Heart right ventricle (tissue), 16 donors: ENCODE data around the gene RBBP8NL. TPM values are rescaled to one million over a fixed set of nuclear protein-coding genes. Genes with fewer than 3 reads are reported as not detected.
A peak's percentile ranks its signal among the peaks of the same experiment; 100 is the strongest.

Source experiments
- ATAC-seq, 8 donors: fragments of 200-7000 bp; cut with Tn5 transposase; one replicate each; pipeline ENCODE4 v1.9.1; 2020; ENCODE audit warnings: mild to moderate bottlenecking in 8 of 8, moderate library complexity in 8 of 8, moderate number of reproducible peaks in 1 of 8
- DNase-seq, 2 donors: peaks; one replicate each; pipeline ENCODE4 v3.0.0-alpha.2; 2020
- H3K27ac ChIP-seq, 10 donors: fragments of 200-600 bp; sonication (generic) in 2 of 10; one replicate each; pipeline versions ENCODE4 v1.5.0 to v1.8.0; 2020 to 2022; ENCODE audit warnings: mild to moderate bottlenecking in 3 of 10
- H3K27me3 ChIP-seq, 7 donors: fragments of 200-600 bp; one replicate each; pipeline ENCODE4 v1.8.0; 2021 to 2022; ENCODE audit warnings: mild to moderate bottlenecking in 2 of 7
- H3K36me3 ChIP-seq, 9 donors: fragments of 200-600 bp; sonication (generic) in 1 of 9; one replicate each; pipeline versions ENCODE4 v1.5.0 to v1.8.0; 2020 to 2022; ENCODE audit warnings: mild to moderate bottlenecking in 2 of 9
- H3K4me1 ChIP-seq, 9 donors: fragments of 200-600 bp; sonication (generic) in 1 of 9; one replicate each; pipeline versions ENCODE4 v1.5.0 to v1.8.0; 2020 to 2022; ENCODE audit warnings: mild to moderate bottlenecking in 4 of 9
- H3K4me3 ChIP-seq, 10 donors: fragments of 200-600 bp; sonication (generic) in 2 of 10; one replicate each; pipeline versions ENCODE4 v1.5.0 to v1.8.0; 2020 to 2022; ENCODE audit warnings: mild to moderate bottlenecking in 7 of 10, moderate library complexity in 2 of 10
- H3K9me3 ChIP-seq, 11 donors: fragments of 200-600 bp in 10 of 11; sonication (generic) in 2 of 11; one replicate each; pipeline versions ENCODE4 v1.5.0 to v1.8.0; 2013 to 2022; ENCODE audit warnings: mild to moderate bottlenecking in 2 of 11, control low read depth in 1 of 11, moderate library complexity in 1 of 11
- CTCF ChIP-seq, 9 donors: fragments of 200-600 bp; sonication (generic) in 2 of 9; IDR thresholded peaks; one replicate each; pipeline versions ENCODE4 v1.5.0 to v1.8.0; 2021 to 2022; ENCODE audit warnings: antibody characterized with exemption in 9 of 9, mild to moderate bottlenecking in 5 of 9, moderate library complexity in 1 of 9
- WGBS, 2 donors: extraction: QIAGEN DNeasy Blood & Tissue Kit; methylation state at CpG; one replicate each; pipeline ENCODE4 v1.1.7; 2013; ENCODE audit warnings: inconsistent platforms in 1 of 2; 5-methylcytosine and 5-hydroxymethylcytosine counted together
- intact Hi-C, 10 donors: fragments of 100-400 bp; cut with DNase I; formaldehyde crosslinking; loops; one replicate each; pipeline versions ENCODE4 v1.11.1 to v1.14.2; 2022
- polyA plus RNA-seq, 2 donors: library from polyadenylated mRNA; stranded (reverse); fragments of 200-250 nt; gene quantifications; one replicate each; pipeline ENCODE4 v1.2.3, GENCODE V29; 2013
- total RNA-seq, 10 donors: library from RNA; stranded (reverse); fragmentation: NEBNext Ultra II Directional in 3 of 10; extraction: Animal tissue kit (Norgen Biotek cat#: 25700) in 3 of 10; gene quantifications; one replicate each; pipeline versions ENCODE4 v1.2.1 to v1.2.4, GENCODE V29; 2021 to 2023
- donor health status: Arrhythmogenic right ventricular cardiomyopathy.
- donor health status: ischemic (EF 13 %, LVEDD 7.1; RV severe dilation, severe dysfunction).
- donor health status: healthy with polysubstance abuse.
- donor health status: DM: no; HTN: yes; CAD: no.
- donor health status: DM: no; HTN: no; CAD: no.
- donor health status: ischemic (EF 25% LVEDD 6.9; RV normal size, moderate dysfunction).
- donor health status: ischemic (EF 25% LVEDD 5.7; RV mildly dilated, moderate dysfunction).
- donor health status: healthy.
- donor health status: DM: yes; HTN: yes; CAD: no.
- donor health status: Ischemic cardiomyopathy.
- donor health status: ischemic (EF 35%, LVEDD 5.7; RV mildly dilated, moderate dysfunction).
- donor health status: nonischemic (EF 11% LVEDD 7.7; RV severe dilation, severe dysfunction).
- donor health status: DM: yes; HTN: yes; CAD: no.
- donor health status: PGD.
- donor health status: ischemic (EF 29% LVEDD 5.4; RV normal size, mild dysfunction).
- donor health status: nonischemic (EF 23%, LVEDD 6.1; RV moderate dilation, normal function).

Gene RBBP8NL
- total and polyA plus RNA-seq, 12 donors, result not detected

- Histone ChIP-seq H3K27me3 (peaks cover 0 to 53% (median 28%) of the 10 kb centered on the region in 7 donors), H3K27ac (no peak overlapping the region), H3K36me3 (no peaks in the 10 kb centered on the region), H3K4me1 (peaks cover 0 to 3% (median 0%) of the 10 kb centered on the region in 9 donors), H3K9me3 (no peaks in the 10 kb centered on the region), H3K4me3 (no peak overlapping the region)
- TF ChIP-seq CTCF (IDR thresholded peaks at IDR 0.05), result no peak
- DNase-seq, result no peak
- no peak for ATAC-seq
- intact Hi-C loops, result no loop called here
- 69 to 82% methylated on average over 18 of the region's 18 CpGs for WGBS, 2 donors
Observed at GRCh38 chr20:62452475-62453095, 25.2 kb upstream of the RBBP8NL start.

- no peak for TF ChIP-seq CTCF (IDR thresholded peaks at IDR 0.05)
- no peak overlapping the region for H3K4me3 ChIP-seq
- H3K4me1 ChIP-seq, result peaks cover 0 to 3% (median 0%) of the 10 kb centered on the region in 9 donors
- H3K27ac ChIP-seq, result no peak overlapping the region
- H3K27me3 ChIP-seq, result peaks cover 0 to 52% (median 24%) of the 10 kb centered on the region in 7 donors
- intact Hi-C loops, result no loop called here
- ATAC-seq (no peak), DNase-seq (no peak)
- 90 to 92% methylated on average over 3 of the region's 3 CpGs for WGBS, 2 donors
- no peaks in the 10 kb centered on the region for H3K9me3 ChIP-seq
- H3K36me3 ChIP-seq, result no peaks in the 10 kb centered on the region
Observed at GRCh38 chr20:62451970-62452369, 24.6 kb upstream of the RBBP8NL start.

GRCh38 chr20:62451156-62451767 lies 23.9 kb upstream of the RBBP8NL start:
- TF ChIP-seq CTCF (IDR thresholded peaks at IDR 0.05), result no peak
- ATAC-seq, result no peak
- WGBS, 2 donors, result 73 to 75% methylated on average over 10 of the region's 10 CpGs
- Histone ChIP-seq H3K27me3 (peaks cover 0 to 59% (median 27%) of the 10 kb centered on the region in 7 donors), H3K4me3 (no peak overlapping the region), H3K9me3 (no peaks in the 10 kb centered on the region), H3K36me3 (no peaks in the 10 kb centered on the region), H3K4me1 (peaks cover 0 to 3% (median 0%) of the 10 kb centered on the region in 9 donors), H3K27ac (no peak overlapping the region)
- intact Hi-C loops, result no loop called here
- no peak for DNase-seq

GRCh38 chr20:62449951-62450691 lies 22.8 kb upstream of the RBBP8NL start:
- DNase-seq, result peak; percentile 17 to 44
- no peak for TF ChIP-seq CTCF (IDR thresholded peaks at IDR 0.05)
- Histone ChIP-seq H3K4me1 (peaks cover 0 to 3% (median 0%) of the 10 kb centered on the region in 9 donors), H3K27me3 (peaks cover 0 to 60% (median 27%) of the 10 kb centered on the region in 7 donors), H3K9me3 (no peaks in the 10 kb centered on the region), H3K27ac (no peak overlapping the region), H3K36me3 (no peaks in the 10 kb centered on the region), H3K4me3 (no peak overlapping the region)
- 56 to 60% methylated on average over 24 of the region's 24 CpGs for WGBS, 2 donors
- peak; percentile 57 to 73 (median 61) for ATAC-seq
- intact Hi-C loops, result no loop called here
